ENCODE results near the gene TCFL5. TPM values are rescaled to one million over a fixed set of nuclear protein-coding genes. Genes with fewer than 3 reads are reported as not detected.

Gene TCFL5
- polyA plus RNA-seq, 12 donors = 7.3 to 15.2 (median 9.0) TPM; not detected in 2

GRCh38 chr20:62799873-62800272 lies 61.7 kb downstream of the TCFL5 start:
- no peak for DNase-seq

DNA sequence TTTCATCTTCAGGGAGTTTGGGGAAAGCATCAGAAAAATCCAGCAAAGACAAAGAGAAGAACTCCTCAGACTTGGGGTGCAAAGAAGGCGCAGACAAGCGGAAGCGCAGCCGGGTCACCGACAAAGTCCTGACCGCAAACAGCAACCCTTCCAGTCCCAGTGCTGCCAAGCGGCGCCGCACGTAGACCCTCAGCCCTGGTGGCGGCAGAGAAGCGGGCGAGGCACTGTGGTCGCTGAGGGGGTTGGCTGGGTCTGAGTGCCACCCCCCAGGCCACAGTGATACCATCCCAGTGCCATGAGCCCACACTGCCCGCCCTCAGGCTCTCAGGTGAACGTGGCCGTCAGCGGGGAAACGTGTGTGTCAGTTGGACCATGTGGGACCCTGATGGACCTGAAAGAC lies 62.2 kb downstream of the TCFL5 start:
- DNase-seq = no peak

DNA sequence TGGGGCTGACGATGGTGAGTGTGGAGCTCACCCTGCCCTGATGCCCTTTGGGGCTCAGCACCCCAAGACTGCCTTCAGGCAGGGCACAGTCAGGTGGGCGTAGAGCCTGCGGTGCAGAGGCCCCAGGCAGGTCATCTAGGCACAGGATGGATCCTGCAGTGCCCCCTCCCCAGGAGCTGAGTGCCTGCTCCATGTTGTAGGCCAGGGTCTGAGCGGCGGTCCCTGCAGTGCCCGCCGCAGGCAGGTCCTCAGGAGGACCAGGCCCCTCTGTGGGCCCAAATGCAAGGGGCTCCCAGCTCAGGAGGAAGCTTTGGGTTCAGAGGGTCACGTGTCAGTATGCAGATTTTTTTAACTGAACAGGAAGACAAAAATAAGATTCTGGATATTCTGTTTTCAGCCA lies 62.6 kb downstream of the TCFL5 start:
- DNase-seq = no peak

DNA sequence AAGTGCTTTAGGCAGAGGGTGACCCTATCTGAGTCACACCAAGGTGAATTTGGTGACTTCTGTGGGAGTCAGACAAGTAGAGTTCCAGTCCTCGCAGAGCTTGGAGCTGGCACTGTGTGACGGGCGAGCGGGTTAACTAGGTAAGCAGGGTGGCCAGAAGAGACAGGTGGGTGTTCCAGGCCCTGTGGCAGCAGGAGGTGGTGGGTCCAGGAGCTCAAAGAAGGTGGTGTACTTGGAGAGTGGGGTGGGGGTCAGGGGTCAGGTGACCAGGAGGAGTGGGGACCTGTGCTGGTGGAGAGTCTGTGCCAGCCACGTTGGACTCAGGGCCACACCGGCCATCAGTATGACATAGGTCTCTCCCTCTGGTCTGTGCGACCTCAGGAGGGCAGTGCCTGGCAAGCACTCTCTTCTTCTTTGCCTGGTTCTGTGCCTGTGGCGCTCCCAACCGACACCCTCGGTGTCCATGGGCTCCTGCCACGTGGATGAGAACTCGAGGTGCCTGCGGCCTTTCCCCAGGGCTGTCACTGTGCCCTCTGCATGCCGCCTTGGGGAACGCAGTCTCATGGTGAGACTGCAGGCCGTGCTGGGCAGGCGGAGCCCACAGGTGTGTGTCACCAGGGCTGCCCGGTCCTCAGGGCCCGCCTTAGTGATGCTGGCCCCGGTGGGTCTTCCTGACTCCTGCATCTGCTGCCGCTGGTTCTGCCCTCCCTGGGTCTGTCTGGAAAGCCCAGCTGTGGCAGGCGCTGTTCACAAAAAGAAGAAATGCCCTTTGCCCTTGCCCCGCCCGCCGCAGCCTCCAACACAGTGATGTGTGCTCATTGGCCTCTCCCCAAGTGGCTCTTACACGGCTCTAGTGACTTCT lies 63.7 kb downstream of the TCFL5 start:
- DNase-seq = no peak

DNA sequence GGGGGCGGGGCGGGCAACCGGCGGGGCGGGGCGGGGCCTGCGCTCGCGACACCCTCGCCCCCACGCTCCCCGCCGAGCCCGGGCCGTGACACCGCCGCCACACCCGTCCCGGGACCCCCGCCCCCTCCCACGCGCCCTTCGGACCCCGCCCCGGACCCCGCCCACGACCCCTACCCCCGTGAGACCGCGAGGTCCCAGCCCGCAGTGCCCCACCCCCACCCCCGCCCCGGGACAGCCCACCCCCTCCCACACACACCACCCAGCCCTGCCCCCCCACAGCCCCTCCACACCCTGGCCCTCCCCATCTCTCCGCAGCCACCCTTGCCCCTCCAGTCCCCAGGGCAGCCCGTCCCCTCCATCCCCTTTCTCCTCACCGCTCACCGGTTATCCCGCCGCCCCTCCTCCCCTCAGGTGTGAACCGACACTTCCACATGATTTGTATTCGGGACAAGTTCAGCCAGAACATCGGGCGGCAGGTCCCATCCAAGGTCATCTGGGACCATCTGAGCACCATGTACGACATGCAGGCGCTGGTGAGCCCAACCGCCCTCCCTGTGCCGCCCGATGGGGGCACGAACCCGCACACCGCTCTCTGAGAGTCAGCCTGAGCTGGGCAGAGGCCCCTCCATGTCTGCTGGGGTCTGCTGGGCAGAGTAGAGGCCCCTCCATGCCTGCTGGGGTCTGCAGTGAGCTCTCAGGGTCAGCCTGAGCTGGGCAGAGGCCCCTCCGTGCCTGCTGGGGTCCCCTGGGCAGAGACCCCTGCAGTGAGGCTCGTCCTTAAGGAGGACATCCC lies 64.7 kb downstream of the TCFL5 start:
- no peak for DNase-seq

GRCh38 chr20:62795023-62795761 lies 66.4 kb downstream of the TCFL5 start:
- DNase-seq = no peak

GRCh38 chr20:62794007-62794724 lies 67.5 kb downstream of the TCFL5 start:
- peak; percentile 95 for DNase-seq

DNA sequence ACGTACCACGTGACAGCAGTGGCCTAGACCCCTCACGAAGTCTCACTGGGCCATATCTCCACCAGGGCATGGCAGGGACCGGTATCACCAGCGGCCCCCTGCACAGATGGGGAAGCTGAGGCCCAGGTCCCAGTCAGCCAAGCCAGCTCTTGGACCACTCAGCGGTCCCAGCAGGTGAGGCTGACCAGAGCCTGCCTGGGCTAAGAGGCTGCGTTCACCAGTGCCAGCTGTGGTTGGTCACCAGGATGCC lies 67.9 kb downstream of the TCFL5 start:
- no peak for DNase-seq

- no peak for DNase-seq
Observed at GRCh38 chr20:62792940-62793756, 68.5 kb downstream of the TCFL5 start.

DNA sequence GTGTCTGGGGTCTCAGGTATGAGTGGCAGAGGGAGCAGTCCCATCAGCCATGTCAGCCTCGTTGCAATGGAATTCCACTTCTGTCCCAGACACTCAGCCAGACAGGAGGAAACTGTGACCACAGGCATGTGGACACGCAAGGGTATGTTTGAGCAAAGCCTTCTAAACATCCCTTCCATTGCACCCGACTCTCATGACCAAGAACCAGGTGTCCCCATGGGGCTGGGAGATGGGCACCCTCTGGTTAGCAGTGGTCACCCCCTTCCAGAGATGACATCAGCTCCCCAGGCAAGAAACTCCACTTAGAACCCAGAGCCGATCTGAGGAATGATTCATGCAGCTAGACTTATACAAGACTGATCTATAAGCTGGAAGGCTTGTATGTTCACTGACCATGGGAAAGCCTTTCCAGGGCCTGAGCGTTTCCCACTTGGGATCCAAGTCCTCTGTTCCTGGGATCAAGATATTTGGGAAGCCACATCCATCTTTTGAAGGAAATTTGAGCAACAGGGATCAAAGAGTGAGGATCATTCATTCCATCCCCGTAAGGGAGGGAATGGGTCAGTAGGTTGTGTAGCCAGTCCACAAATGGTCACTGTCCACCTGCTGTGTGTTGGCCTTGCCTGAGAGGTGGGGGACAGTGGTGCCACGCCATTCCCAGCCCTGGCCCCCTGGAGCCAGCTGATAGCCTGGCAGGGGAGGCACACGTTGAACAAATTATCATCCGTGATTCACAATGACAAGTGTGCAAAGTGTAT lies 69.3 kb downstream of the TCFL5 start:
- no peak for DNase-seq

DNA sequence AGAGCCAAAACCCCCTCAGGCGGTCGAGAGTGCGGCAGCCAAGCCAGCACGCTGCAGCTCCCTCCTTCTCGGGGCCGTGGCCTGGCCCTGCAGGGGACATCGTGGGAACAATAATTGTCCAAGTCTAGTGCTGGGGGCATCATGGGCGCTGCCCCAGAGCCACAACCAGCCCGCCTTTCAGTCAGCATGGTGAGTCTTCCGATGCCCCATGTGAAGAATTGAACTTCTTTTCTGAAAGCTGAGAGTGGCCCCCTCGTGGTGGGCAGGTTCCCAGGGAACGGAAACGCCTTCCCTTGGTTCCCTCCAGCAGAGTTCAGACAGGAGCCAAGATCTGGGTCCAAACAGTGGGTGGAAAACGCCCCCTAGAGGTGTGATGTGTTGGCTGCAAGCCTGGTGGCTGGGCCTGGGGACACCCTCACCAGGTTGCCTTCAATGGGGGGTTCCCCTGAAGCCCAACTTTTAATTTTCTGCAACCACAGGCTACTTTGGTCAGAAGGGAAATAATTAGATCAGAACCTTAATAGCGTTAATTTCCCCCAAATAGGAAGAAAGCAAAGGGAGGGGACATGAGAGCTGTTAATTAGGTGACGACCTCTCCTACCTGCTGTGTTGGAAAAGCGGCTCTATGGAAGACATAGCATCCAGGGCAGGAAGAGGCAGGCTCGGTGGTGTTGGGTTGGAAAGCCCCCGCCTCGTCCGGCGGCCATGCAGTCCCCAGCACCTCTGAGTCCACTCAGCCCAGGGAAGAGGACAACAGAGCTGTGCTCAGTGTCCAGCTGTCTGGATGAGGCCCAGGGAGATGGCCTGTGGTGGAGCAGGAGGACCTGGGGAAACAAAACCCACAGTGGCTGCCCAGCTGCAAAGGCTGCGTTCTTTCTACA lies 70.1 kb downstream of the TCFL5 start:
- peak; percentile 88 for DNase-seq

Other genes with a start within 250 kb of the TCFL5 start
- 1 to 10 TPM in 2 of 12 donors, under 1 TPM in 8, not detected in 2; 0.34 to 2.1 (median 0.60) TPM for gene SLCO4A1, start 219.3 kb downstream of the TCFL5 start, polyA plus RNA-seq (ENCODE audit: insufficient read length in 12 of 12)
- under 1 TPM in 9 of 12 donors, not detected in 3; 0.04 to 0.24 (median 0.14) TPM for gene NTSR1, start 153.0 kb downstream of the TCFL5 start, polyA plus RNA-seq (ENCODE audit: insufficient read length in 12 of 12)
- 10 to 100 TPM in 5 of 12 donors, 1 to 10 TPM in 6, not detected in 1; 7.3 to 16.3 (median 9.5) TPM for gene MRGBP, start 65.3 kb downstream of the TCFL5 start, polyA plus RNA-seq (ENCODE audit: insufficient read length in 12 of 12)
- 10 to 100 TPM in 11 of 12 donors, not detected in 1; 12.0 to 27.2 (median 14.5) TPM for gene OGFR, start 57.0 kb downstream of the TCFL5 start, polyA plus RNA-seq (ENCODE audit: insufficient read length in 12 of 12)
- 10 to 100 TPM in 7 of 12 donors, 1 to 10 TPM in 4, not detected in 1; 4.5 to 24.9 (median 11.0) TPM for gene COL9A3, start 44.8 kb downstream of the TCFL5 start, polyA plus RNA-seq (ENCODE audit: insufficient read length in 12 of 12)
- gene DIDO1, start 64.7 kb upstream of the TCFL5 start, polyA plus RNA-seq (ENCODE audit: insufficient read length in 12 of 12) = 10 to 100 TPM in 11 of 12 donors, not detected in 1; 33.5 to 69.0 (median 37.7) TPM
- gene GID8, start 76.3 kb upstream of the TCFL5 start, polyA plus RNA-seq (ENCODE audit: insufficient read length in 12 of 12) = 10 to 100 TPM in 11 of 12 donors, not detected in 1; 19.3 to 42.9 (median 30.1) TPM
- gene SLC17A9, start 90.9 kb upstream of the TCFL5 start, polyA plus RNA-seq (ENCODE audit: insufficient read length in 12 of 12) = 10 to 100 TPM in 1 of 12 donors, 1 to 10 TPM in 4, under 1 TPM in 6, not detected in 1; 0.67 to 14.5 (median 0.86) TPM
- gene BHLHE23, start 145.1 kb upstream of the TCFL5 start, polyA plus RNA-seq (ENCODE audit: insufficient read length in 12 of 12) = under 1 TPM in 1 of 12 donors, not detected in 11; 0.16 TPM